Sigmoid colon (tissue), 7 donors: ENCODE data around the gene KCNJ12. TPM values are rescaled to one million over a fixed set of nuclear protein-coding genes. Genes with fewer than 3 reads are reported as not detected.

Experiments used
- DNase-seq: peaks from one replicate; pipeline ENCODE4 v3.0.0-alpha.2; 2019
- H3K27ac ChIP-seq, 4 donors: fragments of 200-600 bp; sonication (generic); one replicate each; pipeline ENCODE4 v1.5.1; 2016 to 2019; ENCODE audit warnings: mild to moderate bottlenecking in 1 of 4
- H3K27me3 ChIP-seq, 3 donors: fragments of 200-600 bp; sonication (generic); one replicate each; pipeline ENCODE4 v1.5.1; 2019; ENCODE audit warnings: mild to moderate bottlenecking in 1 of 3
- H3K36me3 ChIP-seq, 4 donors: fragments of 200-600 bp; sonication (generic); one replicate each; pipeline ENCODE4 v1.5.1; 2016 to 2019
- H3K4me1 ChIP-seq, 4 donors: fragments of 200-600 bp; sonication (generic); one replicate each; pipeline ENCODE4 v1.5.1; 2017 to 2019
- H3K4me3 ChIP-seq, 4 donors: fragments of 200-600 bp; sonication (generic); one replicate each; pipeline ENCODE4 v1.5.1; 2017 to 2019; ENCODE audit warnings: mild to moderate bottlenecking in 2 of 4, moderate library complexity in 1 of 4
- H3K9me3 ChIP-seq, 4 donors: fragments of 200-600 bp in 3 of 4; sonication (generic) in 3 of 4; one replicate each; pipeline versions ENCODE4 v1.5.1 to v1.6.1; 2013 to 2019
- CTCF ChIP-seq, 4 experiments: fragments of 450-650 bp in 3 of 4; fragments of 200-600 bp in 1 of 4; IDR thresholded peaks; one replicate each; pipeline ENCODE4 v1.5.1; 2016 to 2019; ENCODE audit warnings: antibody characterized with exemption in 4 of 4, mild to moderate bottlenecking in 3 of 4, moderate library complexity in 2 of 4
- EP300 ChIP-seq, 4 donors: sonication (generic); formaldehyde crosslinking; IDR thresholded peaks; one replicate each; pipeline ENCODE4 v1.6.1; 2017; ENCODE audit warnings: antibody characterized with exemption in 4 of 4
- POLR2A ChIP-seq, 2 donors: fragments of 450-650 bp; IDR thresholded peaks; one replicate each; pipeline ENCODE4 v1.6.1; 2016; ENCODE audit warnings: antibody characterized with exemption in 2 of 2, mild to moderate bottlenecking in 2 of 2, moderate library complexity in 2 of 2
- POLR2AphosphoS5 ChIP-seq, 4 donors: sonication (generic); formaldehyde crosslinking; IDR thresholded peaks; one replicate each; pipeline ENCODE4 v1.6.1; 2017; ENCODE audit warnings: antibody characterized with exemption in 4 of 4
- WGBS, 2 donors: extraction: QIAGEN DNeasy Blood & Tissue Kit; methylation state at CpG; one replicate each; pipeline ENCODE4 v1.1.7; 2013; 5-methylcytosine and 5-hydroxymethylcytosine counted together
- intact Hi-C: fragments of 100-400 bp; cut with DNase I; formaldehyde crosslinking; loops from one replicate; pipeline ENCODE4 v1.15.1; 2023
- polyA plus RNA-seq, 3 donors: library from polyadenylated mRNA; stranded (reverse); fragments of 200-250 nt; gene quantifications; one replicate each; pipeline ENCODE4 v1.2.3, GENCODE V29; 2013
- total RNA-seq, 4 donors: library from RNA; depleted of rRNA; stranded (reverse); fragments of >200 nt; gene quantifications; one replicate each; pipeline ENCODE4 v1.1.0, GENCODE V29; 2016
- donor health status: healthy with polysubstance abuse.
- donor health status: Bipolar disorder and iron deficiency.
- donor health status: healthy.

Gene KCNJ12
- total and polyA plus RNA-seq, 7 donors, result 0.23 to 2.2 (median 0.60) TPM

GRCh38 chr17:21372256-21372954 lies 3.8 kb upstream of the KCNJ12 start:
- H3K9me3 ChIP-seq, result no peaks in the 10 kb centered on the region
- peaks cover 0 to 21% (median 14%) of the 10 kb centered on the region in 3 donors for H3K27me3 ChIP-seq
- intact Hi-C loops, result no loop called here
- no peaks in the 10 kb centered on the region for H3K36me3 ChIP-seq
- H3K4me3 ChIP-seq, result no peak overlapping the region
- WGBS, 2 donors, result 87 to 91% methylated on average over 16 of the region's 16 CpGs
- DNase-seq, result no peak
- no peak overlapping the region for H3K27ac ChIP-seq
- peaks cover 0 to 30% (median 28%) of the 10 kb centered on the region in 4 donors for H3K4me1 ChIP-seq
- TF ChIP-seq POLR2AphosphoS5 (IDR thresholded peaks at IDR 0.05), result no peak

- Histone ChIP-seq H3K27ac (no peak overlapping the region), H3K4me3 (no peak overlapping the region), H3K4me1 (peaks cover 0 to 36% (median 34%) of the 10 kb centered on the region in 4 donors), H3K27me3 (peaks cover 0 to 28% (median 19%) of the 10 kb centered on the region in 3 donors), H3K9me3 (no peaks in the 10 kb centered on the region), H3K36me3 (no peaks in the 10 kb centered on the region)
- whole genome bisulfite sequencing, 2 donors, result 67 to 88% methylated on average over 12 of the region's 12 CpGs
- TF ChIP-seq POLR2A (IDR thresholded peaks at IDR 0.05) (no peak), CTCF (IDR thresholded peaks at IDR 0.05) (no peak), POLR2AphosphoS5 (IDR thresholded peaks at IDR 0.05) (no peak), EP300 (IDR thresholded peaks at IDR 0.05) (no peak)
- intact Hi-C loops, result no loop called here
- DNase-seq, result no peak
These were observed 3.1 kb upstream of the KCNJ12 start for GRCh38 chr17:21373036-21373435.

GRCh38 chr17:21373696-21374440 lies 2.3 kb upstream of the KCNJ12 start:
- H3K27me3 ChIP-seq, result peaks cover 0 to 36% (median 28%) of the 10 kb centered on the region in 3 donors
- DNase-seq, result no peak
- no peaks in the 10 kb centered on the region for H3K36me3 ChIP-seq
- peaks cover 0 to 44% (median 39%) of the 10 kb centered on the region in 4 donors for H3K4me1 ChIP-seq
- 53 to 76% methylated on average over 17 of the region's 17 CpGs for WGBS, 2 donors
- no peak overlapping the region for H3K27ac ChIP-seq
- no peaks in the 10 kb centered on the region for H3K9me3 ChIP-seq
- intact Hi-C loops, result no loop called here
- TF ChIP-seq POLR2AphosphoS5 (IDR thresholded peaks at IDR 0.05), result no peak
- TF ChIP-seq POLR2A (IDR thresholded peaks at IDR 0.05), result no peak
- TF ChIP-seq CTCF (IDR thresholded peaks at IDR 0.05), result no peak
- no peak for TF ChIP-seq EP300 (IDR thresholded peaks at IDR 0.05)
- no peak overlapping the region for H3K4me3 ChIP-seq

- Histone ChIP-seq H3K4me1 (peaks cover 0 to 44% (median 39%) of the 10 kb centered on the region in 4 donors), H3K27me3 (peaks cover 0 to 43% (median 33%) of the 10 kb centered on the region in 3 donors), H3K36me3 (no peaks in the 10 kb centered on the region), H3K9me3 (no peaks in the 10 kb centered on the region), H3K27ac (no peak overlapping the region), H3K4me3 (no peak overlapping the region)
- TF ChIP-seq POLR2A (IDR thresholded peaks at IDR 0.05), result no peak
- no peak for TF ChIP-seq CTCF (IDR thresholded peaks at IDR 0.05)
- TF ChIP-seq EP300 (IDR thresholded peaks at IDR 0.05), result no peak
- no peak for TF ChIP-seq POLR2AphosphoS5 (IDR thresholded peaks at IDR 0.05)
- no peak for DNase-seq
- intact Hi-C loops, result no loop called here
- 70 to 74% methylated on average over 8 of the region's 8 CpGs for WGBS, 2 donors
These were observed 1.6 kb upstream of the KCNJ12 start for GRCh38 chr17:21374441-21375161.

- DNase-seq, result no peak
- Histone ChIP-seq H3K27ac (no peak overlapping the region), H3K36me3 (no peaks in the 10 kb centered on the region), H3K4me3 (no peak overlapping the region), H3K4me1 (peaks cover 0 to 40% (median 37%) of the 10 kb centered on the region in 4 donors), H3K27me3 (peaks cover 0 to 48% (median 34%) of the 10 kb centered on the region in 3 donors), H3K9me3 (no peaks in the 10 kb centered on the region)
- 83 to 86% methylated on average over 7 of the region's 7 CpGs for WGBS, 2 donors
- intact Hi-C loops, result no loop called here
- TF ChIP-seq POLR2A (IDR thresholded peaks at IDR 0.05), result no peak
- TF ChIP-seq CTCF (IDR thresholded peaks at IDR 0.05), result no peak
- no peak for TF ChIP-seq POLR2AphosphoS5 (IDR thresholded peaks at IDR 0.05)
- TF ChIP-seq EP300 (IDR thresholded peaks at IDR 0.05), result no peak
These were observed 996 bp upstream of the KCNJ12 start for GRCh38 chr17:21375162-21375560.
